Lower leg skin (tissue), 4 donors: ENCODE data around the gene CD34. TPM values are rescaled to one million over a fixed set of nuclear protein-coding genes. Genes with fewer than 3 reads are reported as not detected.

Source experiments
- DNase-seq, 2 donors: peaks; one replicate each; pipeline ENCODE4 v3.0.0-alpha.2; 2019; ENCODE audit warnings: low spot score in 2 of 2
- H3K4me3 ChIP-seq: fragments of 200-600 bp; sonication (generic); 2 replicates; pipeline ENCODE4 v1.5.1; 2017; ENCODE audit warnings: mild to moderate bottlenecking, low read depth; ENCODE audit not compliant: poor library complexity, severe bottlenecking
- CTCF ChIP-seq, 3 donors: fragments of 450-650 bp; IDR thresholded peaks; one replicate each; pipeline ENCODE4 v1.5.1; 2016; ENCODE audit warnings: antibody characterized with exemption in 3 of 3, mild to moderate bottlenecking in 3 of 3, moderate library complexity in 2 of 3
- POLR2A ChIP-seq, 2 donors: fragments of 450-650 bp; IDR thresholded peaks; one replicate each; pipeline ENCODE4 v1.6.1; 2016 to 2017; ENCODE audit warnings: antibody characterized with exemption in 2 of 2, mild to moderate bottlenecking in 1 of 2, moderate library complexity in 1 of 2
- WGBS, 2 donors: methylation state at CpG; one replicate each; pipeline ENCODE4 v1.1.5; 2018; 5-methylcytosine and 5-hydroxymethylcytosine counted together
- intact Hi-C: fragments of 100-400 bp; cut with DNase I; formaldehyde crosslinking; loops from one replicate; pipeline ENCODE4 v1.15.0; 2023; ENCODE audit warnings: low total_unique reads
- total RNA-seq, 4 donors: library from RNA; depleted of rRNA; stranded (reverse); fragments of >200 nt; gene quantifications; one replicate each; pipeline ENCODE4 v1.1.0, GENCODE V29; 2016

Gene CD34
- total RNA-seq, 4 donors from 2014 or later: 8.5 to 45.5 (median 26.0) TPM

GRCh38 chr1:207870306-207871031 is 40.5 kb downstream of the CD34 start:
- TF ChIP-seq POLR2A (IDR thresholded peaks at IDR 0.05): no peak
- no peak for TF ChIP-seq CTCF (IDR thresholded peaks at IDR 0.05)
- WGBS, 2 donors: 68 to 69% methylated on average over 4 of the region's 4 CpGs
- no peak overlapping the region for H3K4me3 ChIP-seq
- DNase-seq: no peak
- intact Hi-C loops: no loop called here

GRCh38 chr1:207869859-207870258 is 41.1 kb downstream of the CD34 start:
- TF ChIP-seq POLR2A (IDR thresholded peaks at IDR 0.05) (no peak), CTCF (IDR thresholded peaks at IDR 0.05) (no peak)
- DNase-seq: no peak
- H3K4me3 ChIP-seq: no peak overlapping the region
- intact Hi-C loops: loop anchor here (5.0 kb wide), 1 partner anchor 38 kb away; no protein-coding TSS in a partner anchor
- 88 to 93% methylated on average over 6 of the region's 6 CpGs for whole genome bisulfite sequencing, 2 donors

- peak overlapping the region; percentile 92 for H3K4me3 ChIP-seq
- intact Hi-C loops: loop anchor here (5.0 kb wide), 1 partner anchor 37 kb away; no protein-coding TSS in a partner anchor
- TF ChIP-seq POLR2A (IDR thresholded peaks at IDR 0.05) (peak in 1 of 2 donors; percentile 48), CTCF (IDR thresholded peaks at IDR 0.05) (no peak)
- WGBS, 2 donors: 4 to 11% methylated on average over 14 to 35 of the region's 87 CpGs
- DNase-seq: peak; percentile 71 to 96
Measured at GRCh38 chr1:207868774-207869721, 41.9 kb downstream of the CD34 start.

- DNase-seq: peak; percentile 68 to 94
- H3K4me3 ChIP-seq: peak overlapping the region; percentile 92
- intact Hi-C loops: loop anchor here (5.0 kb wide), 1 partner anchor 36 kb away; no protein-coding TSS in a partner anchor
- WGBS, 2 donors: 0% methylated on average over 22 to 23 of the region's 24 CpGs
- TF ChIP-seq CTCF (IDR thresholded peaks at IDR 0.05) (no peak), POLR2A (IDR thresholded peaks at IDR 0.05) (no peak)
Measured at GRCh38 chr1:207868251-207868773, 42.6 kb downstream of the CD34 start.

- peak; percentile 49 to 91 for DNase-seq
- 19 to 33% methylated on average over 19 of the region's 19 CpGs for WGBS, 2 donors
- peak overlapping the region; percentile 92 for H3K4me3 ChIP-seq
- TF ChIP-seq CTCF (IDR thresholded peaks at IDR 0.05) (no peak), POLR2A (IDR thresholded peaks at IDR 0.05) (no peak)
- intact Hi-C loops: loop anchor here (5.0 kb wide), 1 partner anchor 35 kb away; no protein-coding TSS in a partner anchor
Measured at GRCh38 chr1:207867136-207868109, 43.5 kb downstream of the CD34 start.
